Measurements from ENCODE around the gene CDC7.

Gene CDC7

DNA sequence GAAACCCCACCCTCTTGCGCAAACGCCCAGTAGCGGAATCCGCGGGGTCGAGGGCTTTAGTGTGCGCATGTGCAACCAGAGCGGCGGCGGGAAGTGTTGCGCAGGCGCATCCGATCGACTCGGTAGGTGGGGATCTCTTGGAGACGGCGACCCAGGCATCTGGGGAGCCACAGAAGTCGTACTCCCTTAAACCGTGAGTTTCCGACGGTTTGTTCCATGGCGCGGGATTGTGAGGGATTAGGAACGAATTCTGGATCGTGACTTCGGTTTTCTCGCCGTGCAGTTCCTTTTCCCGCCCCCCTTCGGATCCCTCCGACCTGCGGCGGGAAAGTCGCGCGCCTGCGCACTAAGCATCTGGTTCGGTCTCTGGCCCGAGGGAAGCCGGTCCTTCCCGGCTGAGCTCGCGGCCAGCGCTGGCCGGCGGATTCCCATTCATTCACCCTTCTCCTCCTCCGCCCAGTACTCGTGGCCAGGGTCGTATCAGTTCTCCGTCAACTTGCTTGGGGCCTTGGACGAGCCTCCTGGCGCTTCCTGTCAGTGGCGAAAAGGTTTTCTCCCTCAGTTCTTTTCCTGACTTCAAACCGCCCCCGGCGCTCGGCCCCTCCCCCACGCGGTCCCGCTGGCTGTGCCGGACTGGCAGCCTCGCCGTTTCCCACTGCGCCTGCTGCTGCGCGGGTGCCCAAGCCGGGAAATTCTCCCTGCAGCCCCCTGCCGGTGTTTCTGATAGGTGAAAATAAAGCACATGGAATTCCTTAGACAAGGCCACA is at the start of gene CDC7 (continued):
- TF ChIP-seq ZNF416 (tag by site-specific recombination; IDR thresholded peaks at IDR 0.05) (no peak), ZSCAN18 (tag by site-specific recombination; IDR thresholded peaks at IDR 0.05) (no peak), ZNF274 (IDR thresholded peaks at IDR 0.05; ENCODE audit: low read length) (no peak), ZNF274 (tag by site-specific recombination; IDR thresholded peaks at IDR 0.05; ENCODE audit: borderline replicate concordance) (no peak), ZNF449 (tag by site-specific recombination; IDR thresholded peaks at IDR 0.05) (0 out of 2 replicates have a peak, but pooled peaks have one; percentile 35), OVOL3 (tag by site-specific recombination; IDR thresholded peaks at IDR 0.05) (peak; percentile 50; the same call in 1 of the 2 replicates), ZNF221 (tag by site-specific recombination; IDR thresholded peaks at IDR 0.05; ENCODE audit: borderline replicate concordance) (no peak), ZNF341 (tag by site-specific recombination; IDR thresholded peaks at IDR 0.05; ENCODE audit: low read depth) (peak; percentile 97), ZNF514 (tag by site-specific recombination; IDR thresholded peaks at IDR 0.05) (no peak), YY2 (tag by site-specific recombination; IDR thresholded peaks at IDR 0.05) (no peak), ZNF548 (tag by site-specific recombination; IDR thresholded peaks at IDR 0.05) (no peak), ZNF529 (tag by site-specific recombination; IDR thresholded peaks at IDR 0.05; ENCODE audit: insufficient replicate concordance) (no peak), PATZ1 (tag by site-specific recombination; IDR thresholded peaks at IDR 0.05) (peak; percentile 85), GFI1B (tag by site-specific recombination; IDR thresholded peaks at IDR 0.05) (no peak; the same call in 1 of the 2 replicates), ZBTB49 (tag by site-specific recombination; IDR thresholded peaks at IDR 0.05; ENCODE audit: low read depth) (no peak), ZNF114 (tag by site-specific recombination; IDR thresholded peaks at IDR 0.05) (no peak), ZBTB8A (tag by site-specific recombination; IDR thresholded peaks at IDR 0.05) (peak; percentile 88), EGR2 (tag by site-specific recombination; IDR thresholded peaks at IDR 0.05; ENCODE audit: low read depth) (peak; percentile 34; the same call in 1 of the 2 replicates), ZBTB6 (tag by site-specific recombination; IDR thresholded peaks at IDR 0.05) (no peak), ZNF292 (tag by site-specific recombination; IDR thresholded peaks at IDR 0.05; ENCODE audit: borderline replicate concordance, low read depth) (no peak)
- TF ChIP-seq, protein P1, sequence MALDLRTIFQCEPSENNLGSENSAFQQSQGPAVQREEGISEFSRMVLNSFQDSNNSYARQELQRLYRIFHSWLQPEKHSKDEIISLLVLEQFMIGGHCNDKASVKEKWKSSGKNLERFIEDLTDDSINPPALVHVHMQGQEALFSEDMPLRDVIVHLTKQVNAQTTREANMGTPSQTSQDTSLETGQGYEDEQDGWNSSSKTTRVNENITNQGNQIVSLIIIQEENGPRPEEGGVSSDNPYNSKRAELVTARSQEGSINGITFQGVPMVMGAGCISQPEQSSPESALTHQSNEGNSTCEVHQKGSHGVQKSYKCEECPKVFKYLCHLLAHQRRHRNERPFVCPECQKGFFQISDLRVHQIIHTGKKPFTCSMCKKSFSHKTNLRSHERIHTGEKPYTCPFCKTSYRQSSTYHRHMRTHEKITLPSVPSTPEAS (tag by site-specific recombination; IDR thresholded peaks at IDR 0.05) = no peak
- TF ChIP-seq, protein P2, sequence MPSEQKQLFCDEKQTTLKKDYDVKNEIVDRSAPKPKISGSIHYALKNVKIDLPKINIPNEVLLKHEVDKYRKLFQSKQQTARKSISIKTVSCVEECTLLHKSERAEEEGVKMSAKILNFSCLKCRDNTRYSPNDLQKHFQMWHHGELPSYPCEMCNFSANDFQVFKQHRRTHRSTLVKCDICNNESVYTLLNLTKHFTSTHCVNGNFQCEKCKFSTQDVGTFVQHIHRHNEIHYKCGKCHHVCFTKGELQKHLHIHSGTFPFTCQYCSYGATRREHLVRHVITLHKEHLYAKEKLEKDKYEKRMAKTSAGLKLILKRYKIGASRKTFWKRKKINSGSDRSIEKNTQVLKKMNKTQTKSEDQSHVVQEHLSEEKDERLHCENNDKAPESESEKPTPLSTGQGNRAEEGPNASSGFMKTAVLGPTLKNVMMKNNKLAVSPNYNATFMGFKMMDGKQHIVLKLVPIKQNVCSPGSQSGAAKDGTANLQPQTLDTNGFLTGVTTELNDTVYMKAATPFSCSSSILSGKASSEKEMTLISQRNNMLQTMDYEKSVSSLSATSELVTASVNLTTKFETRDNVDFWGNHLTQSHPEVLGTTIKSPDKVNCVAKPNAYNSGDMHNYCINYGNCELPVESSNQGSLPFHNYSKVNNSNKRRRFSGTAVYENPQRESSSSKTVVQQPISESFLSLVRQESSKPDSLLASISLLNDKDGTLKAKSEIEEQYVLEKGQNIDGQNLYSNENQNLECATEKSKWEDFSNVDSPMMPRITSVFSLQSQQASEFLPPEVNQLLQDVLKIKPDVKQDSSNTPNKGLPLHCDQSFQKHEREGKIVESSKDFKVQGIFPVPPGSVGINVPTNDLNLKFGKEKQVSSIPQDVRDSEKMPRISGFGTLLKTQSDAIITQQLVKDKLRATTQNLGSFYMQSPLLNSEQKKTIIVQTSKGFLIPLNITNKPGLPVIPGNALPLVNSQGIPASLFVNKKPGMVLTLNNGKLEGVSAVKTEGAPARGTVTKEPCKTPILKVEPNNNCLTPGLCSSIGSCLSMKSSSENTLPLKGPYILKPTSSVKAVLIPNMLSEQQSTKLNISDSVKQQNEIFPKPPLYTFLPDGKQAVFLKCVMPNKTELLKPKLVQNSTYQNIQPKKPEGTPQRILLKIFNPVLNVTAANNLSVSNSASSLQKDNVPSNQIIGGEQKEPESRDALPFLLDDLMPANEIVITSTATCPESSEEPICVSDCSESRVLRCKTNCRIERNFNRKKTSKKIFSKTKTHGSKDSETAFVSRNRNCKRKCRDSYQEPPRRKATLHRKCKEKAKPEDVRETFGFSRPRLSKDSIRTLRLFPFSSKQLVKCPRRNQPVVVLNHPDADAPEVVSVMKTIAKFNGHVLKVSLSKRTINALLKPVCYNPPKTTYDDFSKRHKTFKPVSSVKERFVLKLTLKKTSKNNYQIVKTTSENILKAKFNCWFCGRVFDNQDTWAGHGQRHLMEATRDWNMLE (tag by site-specific recombination; conservative IDR thresholded peaks at IDR 0.05; ENCODE audit: low read depth) = no peak

Data from HEK293 (cell line).